Esophagus squamous epithelium (tissue), 5 donors: ENCODE results near the gene LSM5. TPM values are rescaled to one million over a fixed set of nuclear protein-coding genes. Genes with fewer than 3 reads are reported as not detected.

Experiments used
- DNase-seq: peaks from one replicate; lab custom pipeline; 2025; lab: John Stamatoyannopoulos, UW
- H3K27ac ChIP-seq, 4 donors: fragments of 200-600 bp; sonication (generic); one replicate each; pipeline ENCODE4 v1.5.1; 2016 to 2019; ENCODE audit warnings: mild to moderate bottlenecking in 1 of 4
- H3K27me3 ChIP-seq, 4 donors: fragments of 200-600 bp; sonication (generic); 1 replicate in 3 of 4; 2 replicates in 1 of 4; pipeline versions ENCODE4 v1.5.1 to v1.6.0; 2017 to 2021; ENCODE audit warnings: antibody characterized with exemption in 1 of 4
- H3K36me3 ChIP-seq, 3 donors: fragments of 200-600 bp; sonication (generic); one replicate each; pipeline ENCODE4 v1.5.1; 2016 to 2019
- H3K4me1 ChIP-seq, 3 donors: fragments of 200-600 bp; sonication (generic); one replicate each; pipeline ENCODE4 v1.5.1; 2017 to 2019
- H3K4me3 ChIP-seq, 4 donors: fragments of 200-600 bp; sonication (generic); 1 replicate in 3 of 4; 2 replicates in 1 of 4; pipeline ENCODE4 v1.5.1; 2016 to 2019; ENCODE audit warnings: mild to moderate bottlenecking in 2 of 4, moderate library complexity in 1 of 4
- H3K9me3 ChIP-seq, 3 donors: fragments of 200-600 bp; sonication (generic); one replicate each; pipeline ENCODE4 v1.5.1; 2016 to 2019
- POLR2A ChIP-seq, 4 donors: fragments of 450-650 bp; IDR thresholded peaks; one replicate each; pipeline ENCODE4 v1.6.1; 2017; ENCODE audit warnings: antibody characterized with exemption in 4 of 4, mild to moderate bottlenecking in 4 of 4, moderate library complexity in 3 of 4
- WGBS, 2 donors: methylation state at CpG; one replicate each; pipeline ENCODE4 v1.1.5; 2018; 5-methylcytosine and 5-hydroxymethylcytosine counted together
- intact Hi-C: fragments of 100-400 bp; cut with DNase I; formaldehyde crosslinking; loops from one replicate; pipeline ENCODE4 v1.15.0; 2022
- total RNA-seq, 4 donors: library from RNA; depleted of rRNA; stranded (reverse); fragments of >200 nt; gene quantifications; one replicate each; pipeline ENCODE4 v1.1.0, GENCODE V29; 2016
- TF ChIP-seq, protein P1 (sequence below), 6 experiments: fragments of 450-650 bp in 4 of 6; fragments of 200-600 bp in 2 of 6; sonication (generic) in 2 of 6; IDR thresholded peaks; one replicate each; pipeline ENCODE4 v1.5.1; 2016 to 2019; ENCODE audit warnings: antibody characterized with exemption in 6 of 6, mild to moderate bottlenecking in 4 of 6, moderate library complexity in 4 of 6
- donor health status: DM: yes; HTN: yes; CAD: no.

The LSM5 gene
- total RNA-seq, result 10 to 100 TPM; 12.4 to 29.9 (median 22.7) TPM

DNA sequence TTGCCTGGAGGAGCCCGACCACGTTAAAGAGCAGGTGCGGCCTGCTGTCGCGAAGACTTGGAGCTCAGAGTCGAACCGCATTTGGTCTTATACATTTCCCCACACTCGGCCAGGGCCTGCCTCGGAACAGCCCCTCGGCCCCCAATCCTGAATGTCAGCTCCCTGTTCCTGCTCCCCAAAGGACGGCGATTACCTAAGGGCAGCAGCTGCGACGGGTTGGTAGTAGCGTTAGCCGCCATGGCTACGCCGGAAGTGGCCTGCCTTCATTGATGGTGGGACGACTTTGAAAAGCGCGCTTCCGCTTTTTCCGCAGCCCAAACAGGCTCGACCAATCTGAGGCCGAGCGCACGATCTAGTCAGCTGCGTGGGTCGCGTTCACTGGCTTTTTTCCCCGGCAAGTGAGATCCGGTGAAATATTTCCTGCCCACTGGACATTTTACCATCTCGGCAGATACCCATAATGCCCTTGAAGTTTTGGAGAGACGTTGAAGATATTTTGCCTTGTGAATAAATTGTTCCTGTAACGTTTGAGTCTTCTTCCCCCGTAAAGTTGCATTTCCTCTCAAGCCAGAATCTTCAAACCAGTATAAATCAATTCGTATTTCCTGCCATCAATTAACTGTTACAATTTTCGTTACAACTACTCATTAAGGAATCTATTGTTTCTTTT is at the start of gene LSM5:
TSS of gene LSM5 (minus strand) at position 254 of the 670 bp plus-strand sequence. CDS start at position 239, 15 bp downstream.
- Histone ChIP-seq H3K9me3 (no peaks in the 10 kb centered on the region), H3K27me3 (no peaks in the 10 kb centered on the region), H3K27ac (peak within 1 kb of the TSS; percentile 71 to 90 (median 87)), H3K36me3 (peaks cover 0 to 33% (median 3%) of the 10 kb centered on the region in 3 donors), H3K4me1 (peaks cover 5 to 33% (median 6%) of the 10 kb centered on the region in 3 donors), H3K4me3 (peak within 1 kb of the TSS; percentile 51 to 79 (median 74))
- DNase-seq, result peak; percentile 55
- intact Hi-C loops, result no loop called here
- WGBS, 2 donors, result 0% methylated on average over 21 to 36 of the region's 38 CpGs
- TF ChIP-seq POLR2A (IDR thresholded peaks at IDR 0.05), result no peak
- TF ChIP-seq, protein P1, sequence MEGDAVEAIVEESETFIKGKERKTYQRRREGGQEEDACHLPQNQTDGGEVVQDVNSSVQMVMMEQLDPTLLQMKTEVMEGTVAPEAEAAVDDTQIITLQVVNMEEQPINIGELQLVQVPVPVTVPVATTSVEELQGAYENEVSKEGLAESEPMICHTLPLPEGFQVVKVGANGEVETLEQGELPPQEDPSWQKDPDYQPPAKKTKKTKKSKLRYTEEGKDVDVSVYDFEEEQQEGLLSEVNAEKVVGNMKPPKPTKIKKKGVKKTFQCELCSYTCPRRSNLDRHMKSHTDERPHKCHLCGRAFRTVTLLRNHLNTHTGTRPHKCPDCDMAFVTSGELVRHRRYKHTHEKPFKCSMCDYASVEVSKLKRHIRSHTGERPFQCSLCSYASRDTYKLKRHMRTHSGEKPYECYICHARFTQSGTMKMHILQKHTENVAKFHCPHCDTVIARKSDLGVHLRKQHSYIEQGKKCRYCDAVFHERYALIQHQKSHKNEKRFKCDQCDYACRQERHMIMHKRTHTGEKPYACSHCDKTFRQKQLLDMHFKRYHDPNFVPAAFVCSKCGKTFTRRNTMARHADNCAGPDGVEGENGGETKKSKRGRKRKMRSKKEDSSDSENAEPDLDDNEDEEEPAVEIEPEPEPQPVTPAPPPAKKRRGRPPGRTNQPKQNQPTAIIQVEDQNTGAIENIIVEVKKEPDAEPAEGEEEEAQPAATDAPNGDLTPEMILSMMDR (IDR thresholded peaks at IDR 0.05), result peak in 1 of 6 experiments; percentile 27

DNA sequence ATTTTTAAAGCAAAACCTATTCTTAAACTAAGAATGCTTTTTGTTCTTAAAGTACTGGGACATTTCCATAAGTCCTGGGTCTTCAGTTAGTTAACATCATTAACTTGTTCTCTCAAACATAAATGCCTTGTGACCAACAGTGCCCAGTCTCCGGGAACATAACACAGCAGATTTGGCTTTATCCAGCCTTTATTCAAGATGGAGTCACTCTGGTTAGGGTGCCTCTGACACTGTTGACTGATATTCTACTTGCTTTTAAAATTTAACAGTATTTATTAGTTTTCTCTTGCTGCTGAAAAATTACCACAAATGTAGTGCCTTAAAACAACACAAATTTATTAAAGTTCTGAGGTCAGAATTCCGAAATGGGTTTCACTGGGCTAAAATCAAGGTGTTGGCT is 49.2 kb upstream of the LSM5 start:
- DNase-seq, result no peak
- Histone ChIP-seq H3K4me3 (no peak overlapping the region), H3K27ac (no peak overlapping the region), H3K9me3 (no peaks in the 10 kb centered on the region), H3K27me3 (no peaks in the 10 kb centered on the region), H3K36me3 (peaks cover 0 to 20% (median 0%) of the 10 kb centered on the region in 3 donors), H3K4me1 (peaks cover 0 to 17% (median 6%) of the 10 kb centered on the region in 3 donors)
- TF ChIP-seq POLR2A (IDR thresholded peaks at IDR 0.05), result no peak
- TF ChIP-seq, protein P1 (IDR thresholded peaks at IDR 0.05), result no peak
- intact Hi-C loops, result no loop called here
- WGBS, 2 donors, result 97 to 100% methylated on average over 2 of the region's 2 CpGs

GRCh38 chr7:32537760-32538159 is 47.6 kb upstream of the LSM5 start:
- H3K27ac ChIP-seq, result no peak overlapping the region
- no peaks in the 10 kb centered on the region for H3K27me3 ChIP-seq
- no peak for DNase-seq
- peaks cover 0 to 4% (median 0%) of the 10 kb centered on the region in 3 donors for H3K36me3 ChIP-seq
- no peaks in the 10 kb centered on the region for H3K9me3 ChIP-seq
- intact Hi-C loops, result no loop called here
- H3K4me1 ChIP-seq, result peaks cover 0 to 33% (median 6%) of the 10 kb centered on the region in 3 donors
- H3K4me3 ChIP-seq, result no peak overlapping the region
- WGBS, 2 donors, result 72 to 89% methylated on average over 4 of the region's 4 CpGs
- TF ChIP-seq, protein P1 (IDR thresholded peaks at IDR 0.05), result no peak
- TF ChIP-seq POLR2A (IDR thresholded peaks at IDR 0.05), result no peak

- intact Hi-C loops, result no loop called here
- H3K36me3 ChIP-seq, result peaks cover 0 to 3% (median 0%) of the 10 kb centered on the region in 3 donors
- DNase-seq, result no peak
- no peaks in the 10 kb centered on the region for H3K9me3 ChIP-seq
- 0 to 11% methylated on average over 1 of the region's 1 CpG for WGBS, 2 donors
- H3K4me1 ChIP-seq, result peaks cover 0 to 45% (median 6%) of the 10 kb centered on the region in 3 donors
- H3K27me3 ChIP-seq, result no peaks in the 10 kb centered on the region
- H3K4me3 ChIP-seq, result no peak overlapping the region
- no peak overlapping the region for H3K27ac ChIP-seq
- TF ChIP-seq, protein P1 (IDR thresholded peaks at IDR 0.05), result no peak
- TF ChIP-seq POLR2A (IDR thresholded peaks at IDR 0.05), result no peak
Measured at GRCh38 chr7:32536585-32536984, 46.4 kb upstream of the LSM5 start.

DNA sequence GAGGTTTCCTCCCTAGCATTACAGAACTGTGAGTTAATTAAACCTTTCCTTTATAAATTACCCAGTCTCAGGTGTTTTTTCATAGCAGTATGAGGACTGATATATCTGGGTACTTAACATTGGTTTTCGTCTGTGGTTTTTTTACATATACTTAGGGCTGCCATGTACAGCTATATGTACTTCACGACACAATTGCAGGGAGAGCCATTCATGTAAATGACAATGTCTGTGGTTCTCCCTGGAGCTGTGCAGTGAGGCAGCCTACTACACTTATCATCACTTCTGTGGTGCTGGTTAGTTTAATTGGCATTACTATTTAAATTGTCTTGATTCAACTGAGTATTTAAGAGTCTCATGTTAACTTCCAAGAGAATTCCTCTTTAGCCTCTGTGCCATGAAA is 45.8 kb upstream of the LSM5 start:
- intact Hi-C loops, result no loop called here
- Histone ChIP-seq H3K9me3 (no peaks in the 10 kb centered on the region), H3K27ac (no peak overlapping the region), H3K4me1 (peaks cover 0 to 51% (median 6%) of the 10 kb centered on the region in 3 donors), H3K36me3 (peaks cover 0 to 6% (median 0%) of the 10 kb centered on the region in 3 donors), H3K27me3 (no peaks in the 10 kb centered on the region), H3K4me3 (no peak overlapping the region)
- no peak for DNase-seq
- 97 to 100% methylated on average over 2 of the region's 2 CpGs for WGBS, 2 donors
- TF ChIP-seq, protein P1 (IDR thresholded peaks at IDR 0.05), result no peak
- no peak for TF ChIP-seq POLR2A (IDR thresholded peaks at IDR 0.05)
